ENCODE results near the gene TMED9. TPM values are rescaled to one million over a fixed set of nuclear protein-coding genes. Genes with fewer than 3 reads are reported as not detected.

Gene TMED9
- total and polyA plus RNA-seq, 3 donors from 2014 or later = 122 to 140 (median 128) TPM

DNA sequence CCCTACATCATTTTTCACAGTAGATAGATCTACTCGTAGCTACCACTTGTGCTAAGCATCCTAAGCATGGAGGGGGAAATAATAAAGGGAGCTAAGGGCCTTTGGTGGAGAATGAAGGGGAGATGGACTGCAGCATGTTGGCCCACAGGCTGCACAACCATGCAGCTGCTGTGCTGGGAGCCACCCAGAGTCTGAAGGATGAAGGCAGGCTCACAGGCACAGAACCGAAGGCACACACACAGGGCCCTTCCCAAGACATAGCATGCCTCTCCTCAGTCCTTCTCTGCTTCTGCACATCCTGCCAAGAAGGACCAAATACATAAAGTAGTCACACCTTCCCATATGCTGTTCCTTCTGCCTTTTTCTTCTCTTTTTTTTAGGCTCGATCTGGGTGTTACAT lies 44.3 kb upstream of the TMED9 start:
- TF ChIP-seq POLR2A (IDR thresholded peaks at IDR 0.05) = no peak
- TF ChIP-seq, protein P1, sequence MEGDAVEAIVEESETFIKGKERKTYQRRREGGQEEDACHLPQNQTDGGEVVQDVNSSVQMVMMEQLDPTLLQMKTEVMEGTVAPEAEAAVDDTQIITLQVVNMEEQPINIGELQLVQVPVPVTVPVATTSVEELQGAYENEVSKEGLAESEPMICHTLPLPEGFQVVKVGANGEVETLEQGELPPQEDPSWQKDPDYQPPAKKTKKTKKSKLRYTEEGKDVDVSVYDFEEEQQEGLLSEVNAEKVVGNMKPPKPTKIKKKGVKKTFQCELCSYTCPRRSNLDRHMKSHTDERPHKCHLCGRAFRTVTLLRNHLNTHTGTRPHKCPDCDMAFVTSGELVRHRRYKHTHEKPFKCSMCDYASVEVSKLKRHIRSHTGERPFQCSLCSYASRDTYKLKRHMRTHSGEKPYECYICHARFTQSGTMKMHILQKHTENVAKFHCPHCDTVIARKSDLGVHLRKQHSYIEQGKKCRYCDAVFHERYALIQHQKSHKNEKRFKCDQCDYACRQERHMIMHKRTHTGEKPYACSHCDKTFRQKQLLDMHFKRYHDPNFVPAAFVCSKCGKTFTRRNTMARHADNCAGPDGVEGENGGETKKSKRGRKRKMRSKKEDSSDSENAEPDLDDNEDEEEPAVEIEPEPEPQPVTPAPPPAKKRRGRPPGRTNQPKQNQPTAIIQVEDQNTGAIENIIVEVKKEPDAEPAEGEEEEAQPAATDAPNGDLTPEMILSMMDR (IDR thresholded peaks at IDR 0.05) = no peak
- intact Hi-C loops (cut with DNase I; ENCODE audit: low total_unique reads) = no loop called here
- Histone ChIP-seq H3K4me3 (no peak overlapping the region), H3K4me1 (peaks cover 1% of the 10 kb centered on the region), H3K36me3 (ENCODE audit: low read depth, missing control alignments) (no peaks in the 10 kb centered on the region), H3K27ac (no peak overlapping the region), H3K27me3 (no peaks in the 10 kb centered on the region), H3K9me3 (no peaks in the 10 kb centered on the region)
- 77% methylated on average over 3 of the region's 3 CpGs for WGBS, 2 donors
- no peak for DNase-seq

DNA sequence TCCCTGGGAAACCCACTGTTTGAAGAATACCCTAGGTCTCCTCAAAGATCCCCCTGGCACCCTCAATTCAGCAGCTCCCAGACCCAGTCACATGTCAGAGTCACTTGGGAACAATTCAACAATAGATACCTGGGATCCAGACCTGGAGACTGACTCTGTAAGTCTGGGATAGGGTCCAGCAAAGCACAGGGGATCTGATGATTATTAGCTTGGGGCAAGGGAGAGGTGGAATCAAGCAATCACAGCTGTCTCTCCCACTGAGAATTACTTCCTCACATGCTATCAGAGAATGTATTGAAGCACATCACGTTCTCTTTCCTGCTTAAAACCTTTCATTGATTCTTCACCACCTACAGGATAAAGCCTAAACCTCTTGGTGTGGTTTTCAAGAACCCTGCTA lies 43.5 kb upstream of the TMED9 start:
- TF ChIP-seq, protein P1 (IDR thresholded peaks at IDR 0.05) = no peak
- TF ChIP-seq POLR2A (IDR thresholded peaks at IDR 0.05) = no peak
- no peak for DNase-seq
- no peaks in the 10 kb centered on the region for H3K36me3 ChIP-seq (ENCODE audit: low read depth, missing control alignments)
- intact Hi-C loops (cut with DNase I; ENCODE audit: low total_unique reads) = no loop called here
- WGBS, 2 donors = 59 to 82% methylated on average over 1 of the region's 1 CpG
- no peaks in the 10 kb centered on the region for H3K27me3 ChIP-seq
- H3K4me3 ChIP-seq = no peak overlapping the region
- H3K27ac ChIP-seq = no peak overlapping the region
- H3K4me1 ChIP-seq = peaks cover 6% of the 10 kb centered on the region
- H3K9me3 ChIP-seq = no peaks in the 10 kb centered on the region

DNA sequence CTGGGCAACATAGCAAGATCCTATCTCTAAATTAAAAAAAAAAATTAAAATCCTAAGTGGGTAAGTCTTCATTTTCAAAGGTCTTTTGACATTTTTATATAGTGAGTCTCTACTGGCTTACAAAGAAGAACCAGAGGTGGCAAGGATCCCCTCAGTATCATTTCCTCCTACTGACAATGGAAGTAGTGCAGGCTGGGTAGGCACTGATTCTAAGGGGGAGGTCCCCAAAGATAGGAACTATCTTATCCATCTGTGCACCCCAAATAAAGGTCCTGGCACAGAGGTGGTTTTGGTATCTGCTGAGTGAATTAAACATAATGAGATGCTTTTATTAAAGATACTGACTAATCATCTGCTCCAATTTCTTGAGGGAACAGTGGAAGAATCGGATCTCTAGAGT lies 41.9 kb upstream of the TMED9 start:
- intact Hi-C loops (cut with DNase I; ENCODE audit: low total_unique reads) = no loop called here
- WGBS, 2 donors = 54 to 75% methylated on average over 1 of the region's 1 CpG
- H3K27ac ChIP-seq = no peak overlapping the region
- H3K9me3 ChIP-seq = no peaks in the 10 kb centered on the region
- peaks cover 10% of the 10 kb centered on the region for H3K4me1 ChIP-seq
- no peaks in the 10 kb centered on the region for H3K27me3 ChIP-seq
- no peak for DNase-seq
- no peaks in the 10 kb centered on the region for H3K36me3 ChIP-seq (ENCODE audit: low read depth, missing control alignments)
- H3K4me3 ChIP-seq = no peak overlapping the region
- TF ChIP-seq, protein P1 (IDR thresholded peaks at IDR 0.05) = no peak
- no peak for TF ChIP-seq POLR2A (IDR thresholded peaks at IDR 0.05)

DNA sequence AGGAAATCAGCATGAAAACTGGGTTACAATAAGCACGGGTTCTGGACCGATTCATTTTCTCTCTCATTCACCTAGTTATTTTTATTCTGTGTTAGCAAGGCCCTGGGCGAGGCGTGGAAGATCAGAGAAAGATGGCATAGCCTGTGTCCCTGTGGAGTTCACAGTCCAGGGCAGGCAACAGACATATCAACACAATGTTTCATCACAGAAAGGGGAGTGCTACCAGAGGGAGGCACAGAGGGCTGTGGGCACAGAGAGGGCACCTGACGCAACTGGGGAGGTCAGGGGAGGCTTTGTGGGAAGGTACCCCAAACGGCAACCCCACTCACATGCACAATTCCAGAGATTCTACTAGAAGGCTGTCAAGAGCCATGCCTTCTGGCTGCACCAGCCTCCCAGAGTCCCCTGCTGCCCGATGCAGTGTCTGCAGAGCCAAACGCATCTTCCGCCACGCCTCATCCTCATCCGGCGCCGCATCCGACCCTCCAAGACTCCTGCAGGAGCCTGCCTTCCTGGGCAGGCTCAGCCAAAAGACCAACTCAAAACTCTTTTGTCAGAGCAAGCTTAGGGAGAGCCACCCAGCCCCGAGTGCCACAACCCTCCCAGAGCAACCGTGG lies 39.1 kb upstream of the TMED9 start:
- DNase-seq = peak; percentile 58
- peak overlapping the region; percentile 82 to 92 for H3K4me3 ChIP-seq
- TF ChIP-seq POLR2A (IDR thresholded peaks at IDR 0.05) = no peak
- TF ChIP-seq, protein P1 (IDR thresholded peaks at IDR 0.05) = no peak
- peak overlapping the region; percentile 71 to 89 for H3K27ac ChIP-seq
- no peaks in the 10 kb centered on the region for H3K27me3 ChIP-seq
- H3K4me1 ChIP-seq = peaks cover 16% of the 10 kb centered on the region
- no peaks in the 10 kb centered on the region for H3K9me3 ChIP-seq
- intact Hi-C loops (cut with DNase I; ENCODE audit: low total_unique reads) = no loop called here
- WGBS, 2 donors = 19 to 23% methylated on average over 16 of the region's 16 CpGs
- no peaks in the 10 kb centered on the region for H3K36me3 ChIP-seq (ENCODE audit: low read depth, missing control alignments)

All from testis (tissue), 3 donors.